ENCODE measurements around the gene APBB1IP. TPM values are rescaled to one million over a fixed set of nuclear protein-coding genes. Genes with fewer than 3 reads are reported as not detected.

The APBB1IP gene
- total RNA-seq, 1 experiment from 2014 or later = not detected

DNA sequence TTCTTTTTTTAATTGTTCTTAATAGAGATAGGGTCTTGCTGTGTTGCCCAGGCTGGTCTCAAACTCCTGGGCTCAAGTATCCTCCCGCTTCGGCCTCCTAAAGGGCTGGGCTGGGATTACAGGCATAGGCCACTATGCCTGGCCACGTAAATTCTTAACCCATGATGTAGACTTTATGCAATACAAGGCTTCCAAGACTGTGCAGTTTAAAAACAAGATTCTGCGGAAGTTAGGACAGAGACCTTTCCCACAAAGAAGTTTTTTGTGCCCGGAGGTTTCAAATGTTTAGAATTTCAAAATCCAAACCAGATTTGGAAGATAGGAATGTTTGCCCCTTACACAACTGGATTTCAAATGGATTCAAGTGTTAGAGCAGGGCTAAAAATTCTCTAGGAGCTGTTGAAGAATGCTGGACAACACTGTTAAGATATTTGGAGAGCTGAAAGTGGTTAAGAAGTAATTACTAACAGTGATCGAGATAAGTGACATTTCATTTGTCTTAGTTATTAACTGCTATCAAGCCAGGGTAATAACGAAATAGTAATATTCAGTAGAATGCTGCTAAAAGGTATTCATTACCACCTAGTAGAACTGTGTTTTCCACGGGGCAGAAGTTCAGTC lies 7.4 kb downstream of the APBB1IP start:
- H3K9me3 Mint-ChIP-seq = no peaks in the 10 kb centered on the region
- no peak overlapping the region for H3K27ac ChIP-seq (ENCODE audit: insufficient read length, low read depth, low read length)
- H3K23ac ChIP-seq (ENCODE audit: insufficient read length, low read depth, low read length) = no peak overlapping the region
- no peak overlapping the region for H2BK120ac ChIP-seq (ENCODE audit: low read depth, low read length, poor library complexity, severe bottlenecking)
- TF ChIP-seq, protein P1, sequence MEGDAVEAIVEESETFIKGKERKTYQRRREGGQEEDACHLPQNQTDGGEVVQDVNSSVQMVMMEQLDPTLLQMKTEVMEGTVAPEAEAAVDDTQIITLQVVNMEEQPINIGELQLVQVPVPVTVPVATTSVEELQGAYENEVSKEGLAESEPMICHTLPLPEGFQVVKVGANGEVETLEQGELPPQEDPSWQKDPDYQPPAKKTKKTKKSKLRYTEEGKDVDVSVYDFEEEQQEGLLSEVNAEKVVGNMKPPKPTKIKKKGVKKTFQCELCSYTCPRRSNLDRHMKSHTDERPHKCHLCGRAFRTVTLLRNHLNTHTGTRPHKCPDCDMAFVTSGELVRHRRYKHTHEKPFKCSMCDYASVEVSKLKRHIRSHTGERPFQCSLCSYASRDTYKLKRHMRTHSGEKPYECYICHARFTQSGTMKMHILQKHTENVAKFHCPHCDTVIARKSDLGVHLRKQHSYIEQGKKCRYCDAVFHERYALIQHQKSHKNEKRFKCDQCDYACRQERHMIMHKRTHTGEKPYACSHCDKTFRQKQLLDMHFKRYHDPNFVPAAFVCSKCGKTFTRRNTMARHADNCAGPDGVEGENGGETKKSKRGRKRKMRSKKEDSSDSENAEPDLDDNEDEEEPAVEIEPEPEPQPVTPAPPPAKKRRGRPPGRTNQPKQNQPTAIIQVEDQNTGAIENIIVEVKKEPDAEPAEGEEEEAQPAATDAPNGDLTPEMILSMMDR (conservative IDR thresholded peaks at IDR 0.05) = no peak; the same call in 2 of the 3 replicates
- no peak overlapping the region for H2BK15ac ChIP-seq (ENCODE audit: low read depth, low read length)
- H3K4ac ChIP-seq (ENCODE audit: low read depth, low read length) = no peak overlapping the region
- H3K9me3 ChIP-seq (ENCODE audit: control insufficient read depth, low read depth, low read length) = no peaks in the 10 kb centered on the region
- no peak overlapping the region for H4K91ac ChIP-seq (ENCODE audit: insufficient read length, low read depth, low read length)
- no peak overlapping the region for H2AK5ac ChIP-seq (ENCODE audit: insufficient read length, low read length)
- no peak overlapping the region for H4K8ac ChIP-seq (replicated peaks; ENCODE audit: insufficient read length, low read depth, low read length)
- no peaks in the 10 kb centered on the region for H4K20me1 ChIP-seq (ENCODE audit: control insufficient read depth, insufficient read depth, insufficient read length)
- no peak overlapping the region for H3K4me2 ChIP-seq (ENCODE audit: insufficient read depth, insufficient read length, low read length)
- no CpG with 5 or more reads among the region's 8 CpGs for WGBS (ENCODE audit: extremely low coverage, insufficient read length, low lambda C conversion rate)
- H3K27me3 Mint-ChIP-seq (ENCODE audit: low read depth) = no peaks in the 10 kb centered on the region; the same call in none of the 2 replicates
- no peak overlapping the region for H2AFZ ChIP-seq (ENCODE audit: low read length)
- H3T11ph ChIP-seq (ENCODE audit: low read length) = no peak overlapping the region
- H3K27ac Mint-ChIP-seq = no peak overlapping the region
- no peak overlapping the region for H3K4me3 Mint-ChIP-seq
- no peaks in the 10 kb centered on the region for H3K36me3 Mint-ChIP-seq (ENCODE audit: insufficient read depth in 1 of 3, low read depth in 3 of 3)
- DNase-seq = no peak
- H3K23me2 ChIP-seq (ENCODE audit: insufficient read length, low read depth, low read length, poor library complexity, severe bottlenecking) = no peaks in the 10 kb centered on the region
- no peaks in the 10 kb centered on the region for H3K27me3 ChIP-seq (ENCODE audit: insufficient read depth, low read length)
- H3K79me2 ChIP-seq (ENCODE audit: insufficient read depth, low read length) = no peaks in the 10 kb centered on the region
- H3K14ac ChIP-seq (ENCODE audit: insufficient read depth, low read length) = no peak overlapping the region
- no peak overlapping the region for H3K9ac ChIP-seq (ENCODE audit: extremely low read depth, insufficient read length, low read length)
- no peak overlapping the region for H2BK5ac ChIP-seq (ENCODE audit: insufficient read length, low read length)
- H4K5ac ChIP-seq (ENCODE audit: insufficient read length, low read depth, low read length) = no peak overlapping the region
- H3K18ac ChIP-seq (ENCODE audit: insufficient read length, low read depth, low read length) = no peak overlapping the region
- no peak overlapping the region for H3K56ac ChIP-seq (ENCODE audit: insufficient read length, low read depth, low read length)
- no peak overlapping the region for H2BK12ac ChIP-seq (ENCODE audit: insufficient read length, low read depth, low read length)
- H3K4me1 ChIP-seq (ENCODE audit: insufficient read depth, low read length) = no peaks in the 10 kb centered on the region
- no peaks in the 10 kb centered on the region for H3K79me1 ChIP-seq (ENCODE audit: insufficient read depth, low read depth, low read length, poor library complexity, severe bottlenecking)
- no peaks in the 10 kb centered on the region for H3K4me1 Mint-ChIP-seq
- H2BK20ac ChIP-seq (ENCODE audit: low read depth, low read length, poor library complexity, severe bottlenecking) = no peak overlapping the region

Data from H9 (cell line).